CD1c-positive myeloid dendritic cell (primary cell): ENCODE results near the gene PCK1.

Source experiments
- DNase-seq: peaks from one replicate; pipeline ENCODE4 v3.0.0-alpha.2; 2016; ENCODE audit errors: extremely low spot score

Gene PCK1

GRCh38 chr20:57561356-57562279, 708 bp downstream of the PCK1 start:
- no peak for DNase-seq

GRCh38 chr20:57562541-57563465, 1.9 kb downstream of the PCK1 start:
- DNase-seq, result no peak

GRCh38 chr20:57563522-57563921, 2.6 kb downstream of the PCK1 start:
- DNase-seq, result no peak

GRCh38 chr20:57564180-57564802, 3.4 kb downstream of the PCK1 start:
- DNase-seq, result no peak

- no peak for DNase-seq
These were observed 4.2 kb downstream of the PCK1 start for GRCh38 chr20:57564951-57565642.

- no peak for DNase-seq
These were observed 5.5 kb downstream of the PCK1 start for GRCh38 chr20:57566399-57566798.

GRCh38 chr20:57566803-57567459, 6.0 kb downstream of the PCK1 start:
- no peak for DNase-seq

GRCh38 chr20:57567471-57568079, 6.7 kb downstream of the PCK1 start:
- no peak for DNase-seq

GRCh38 chr20:57568088-57568896, 7.4 kb downstream of the PCK1 start:
- no peak for DNase-seq

GRCh38 chr20:57568960-57569359, 8.1 kb downstream of the PCK1 start:
- no peak for DNase-seq

- no peak for DNase-seq
These were observed 9.4 kb downstream of the PCK1 start for GRCh38 chr20:57570145-57570850.

- DNase-seq, result no peak
These were observed 10.0 kb downstream of the PCK1 start for GRCh38 chr20:57570920-57571319.

- no peak for DNase-seq
These were observed 11.0 kb downstream of the PCK1 start for GRCh38 chr20:57571782-57572416.

- no peak for DNase-seq
These were observed 12.3 kb downstream of the PCK1 start for GRCh38 chr20:57573242-57573641.

GRCh38 chr20:57573894-57574293, 13.0 kb downstream of the PCK1 start:
- DNase-seq, result no peak

GRCh38 chr20:57574954-57575353, 14.0 kb downstream of the PCK1 start:
- DNase-seq, result no peak

GRCh38 chr20:57576002-57576401, 15.1 kb downstream of the PCK1 start:
- DNase-seq, result no peak
